HCT116 (cell line): ENCODE data around the gene BCL11B. TPM values are rescaled to one million over a fixed set of nuclear protein-coding genes. Genes with fewer than 3 reads are reported as not detected.

Experiments
- ATAC-seq: fragments of 200-7000 bp; cut with Tn5 transposase; 2 replicates; pipeline ENCODE4 v1.9.1; 2020; ENCODE audit warnings: mild to moderate bottlenecking, moderate library complexity
- BruUV-seq: library from RNA; stranded (reverse); fragments of 400-500 nt; replicated peaks from 2 replicates; lab custom pipeline; 2021; lab: Mats Ljungman, UMichigan
- CTCF ChIA-PET: fragments of 300-600 bp; sonication (Branson Sonifier 250); formaldehyde crosslinking; loops from one replicate; lab custom pipeline; 2021; ENCODE audit warnings: antibody characterized with exemption; lab: Charles Lee
- POLR2A ChIA-PET: fragments of 300-600, 350-600 bp; sonication (Branson Sonifier 250); formaldehyde crosslinking; loops from one replicate; lab custom pipeline; 2021; ENCODE audit warnings: antibody characterized with exemption; lab: Charles Lee
- RAD21 ChIA-PET, 2 experiments: fragments of 300-600 bp; sonication (Branson Sonifier 250); formaldehyde crosslinking; loops; one replicate each; lab custom pipeline; 2023; ENCODE audit warnings: low total read pairs in 2 of 2; ENCODE audit not compliant: uncharacterized antibody in 2 of 2, unreplicated experiment in 2 of 2, low non-redundant PET in 1 of 2; lab: Charles Lee
- DNase-seq: peaks from one replicate; pipeline ENCODE4 v3.0.0-alpha.2; 2010; ENCODE audit warnings: low read depth, low spot score
- H2AFZ ChIP-seq: fragments of 200-600 bp; shearing (Covaris generic), sonication (generic); 2 replicates; pipeline ENCODE4 v1.6.1; 2017; ENCODE audit warnings: low read depth, mixed run types, mixed read lengths, antibody characterized with exemption, low read length; ENCODE audit not compliant: poor library complexity, severe bottlenecking
- H3K27ac ChIP-seq: 2 replicates; pipeline ENCODE4 v1.5.1; 2012; ENCODE audit warnings: low read depth, low read length
- H3K27me3 ChIP-seq: fragments of 200-600 bp; sonication (generic); 2 replicates; pipeline ENCODE4 v1.6.1; 2016; ENCODE audit warnings: mixed run types, low read length, mixed read lengths; ENCODE audit not compliant: insufficient read depth
- H3K36me3 ChIP-seq, 2 experiments: fragments of 200-500 bp in 1 of 2; fragments of 200-600 bp in 1 of 2; sonication (Bioruptor generic) in 1 of 2; sonication (generic) in 1 of 2; 2 replicates each; pipeline versions ENCODE4 v1.5.1 to v1.6.1; 2014 to 2016; ENCODE audit warnings: low read length in 2 of 2, inconsistent platforms in 1 of 2, mixed read lengths in 1 of 2, mixed run types in 1 of 2; ENCODE audit not compliant: insufficient read depth in 2 of 2, control insufficient read depth in 1 of 2
- H3K4me1 ChIP-seq, 2 experiments: fragments of 200-600 bp in 1 of 2; sonication (generic) in 1 of 2; 2 replicates each; pipeline versions ENCODE4 v1.5.1 to v1.6.1; 2012 to 2017; ENCODE audit warnings: low read length in 2 of 2, inconsistent platforms in 1 of 2, mild to moderate bottlenecking in 1 of 2, mixed read lengths in 1 of 2, mixed run types in 1 of 2, moderate library complexity in 1 of 2; ENCODE audit not compliant: insufficient read depth in 2 of 2, control insufficient read depth in 1 of 2
- H3K4me2 ChIP-seq: fragments of 200-600 bp; sonication (generic); 2 replicates; pipeline ENCODE4 v1.6.1; 2017; ENCODE audit warnings: mixed run types, low read length, mixed read lengths
- H3K4me3 ChIP-seq, 2 experiments: fragments of 200-600 bp in 1 of 2; sonication (generic) in 1 of 2; replicated peaks in 1 of 2; 2 replicates each; pipeline ENCODE4 v1.5.1; 2011 to 2016; ENCODE audit warnings: low read length in 2 of 2, control low read depth in 1 of 2, low read depth in 1 of 2, mild to moderate bottlenecking in 1 of 2, mixed read lengths in 1 of 2, mixed run types in 1 of 2
- H3K79me2 ChIP-seq: fragments of 200-600 bp; sonication (generic); 2 replicates; pipeline ENCODE4 v1.6.1; 2017; ENCODE audit warnings: mild to moderate bottlenecking, mixed run types, low read length, moderate library complexity, mixed read lengths; ENCODE audit not compliant: insufficient read depth
- H3K9ac ChIP-seq: fragments of 200-600 bp; sonication (generic); 2 replicates; pipeline ENCODE4 v1.6.1; 2016; ENCODE audit warnings: low read length, mixed read lengths
- H3K9me2 ChIP-seq: fragments of 200-600 bp; sonication (generic), shearing (Covaris generic); 2 replicates; pipeline ENCODE4 v1.6.1; 2017; ENCODE audit warnings: mixed run types, mild to moderate bottlenecking, moderate library complexity; ENCODE audit not compliant: insufficient read depth
- H3K9me3 ChIP-seq, 2 experiments: fragments of 200-500 bp in 1 of 2; fragments of 200-600 bp in 1 of 2; sonication (Bioruptor generic) in 1 of 2; sonication (generic) in 1 of 2; 2 replicates each; pipeline ENCODE4 v1.6.1; 2014 to 2017; ENCODE audit warnings: low read length in 2 of 2, mixed read lengths in 2 of 2, inconsistent platforms in 1 of 2, low read depth in 1 of 2, mild to moderate bottlenecking in 1 of 2, mixed run types in 1 of 2, moderate library complexity in 1 of 2; ENCODE audit not compliant: control insufficient read depth in 1 of 2, insufficient read depth in 1 of 2
- H4K20me1 ChIP-seq: fragments of 200-600 bp; sonication (generic), shearing (Covaris generic); 2 replicates; pipeline ENCODE4 v1.6.1; 2017; ENCODE audit warnings: mixed run types, mild to moderate bottlenecking, moderate library complexity; ENCODE audit not compliant: insufficient read depth
- CBX3 ChIP-seq: IDR thresholded peaks from 2 replicates; pipeline ENCODE4 v1.6.1; 2012; ENCODE audit warnings: low read depth
- CEBPB ChIP-seq: IDR thresholded peaks from 2 replicates; pipeline ENCODE4 v1.6.1; 2012; ENCODE audit warnings: low read depth
- EGR1 ChIP-seq: IDR thresholded peaks from 2 replicates; pipeline ENCODE4 v1.6.1; 2012; ENCODE audit warnings: low read depth
- EZH2 ChIP-seq: fragments of 200-600 bp; sonication (generic); IDR thresholded peaks from 2 replicates; pipeline ENCODE4 v1.6.1; 2017; ENCODE audit warnings: antibody characterized with exemption, mixed run types
- EZH2phosphoT487 ChIP-seq: fragments of 200-600 bp; IDR thresholded peaks from 2 replicates; pipeline ENCODE4 v1.6.1; 2018; ENCODE audit warnings: antibody characterized with exemption, borderline replicate concordance
- FOSL1 ChIP-seq: IDR thresholded peaks from 2 replicates; pipeline ENCODE4 v1.6.1; 2012; ENCODE audit warnings: low read depth
- JUND ChIP-seq: IDR thresholded peaks from 2 replicates; pipeline ENCODE4 v1.6.1; 2012
- POLR2A ChIP-seq: IDR thresholded peaks from 2 replicates; pipeline ENCODE4 v1.7.0; 2011; ENCODE audit warnings: borderline replicate concordance; ENCODE audit not compliant: insufficient read depth, insufficient read length; ENCODE audit errors: extremely low read depth
- POLR2AphosphoS5 ChIP-seq: IDR thresholded peaks from 2 replicates; pipeline ENCODE4 v1.6.1; 2011; ENCODE audit warnings: mild to moderate bottlenecking, low read depth, low read length, moderate library complexity
- RAD21 ChIP-seq: IDR thresholded peaks from 2 replicates; pipeline ENCODE4 v1.6.1; 2012; ENCODE audit warnings: low read depth, mild to moderate bottlenecking
- SIN3A ChIP-seq: IDR thresholded peaks from 2 replicates; pipeline ENCODE4 v1.6.1; 2012; ENCODE audit warnings: low read depth
- SP1 ChIP-seq: IDR thresholded peaks from 2 replicates; pipeline ENCODE4 v1.6.1; 2012; ENCODE audit warnings: low read depth
- SRF ChIP-seq: IDR thresholded peaks from 2 replicates; pipeline ENCODE4 v1.6.1; 2012; ENCODE audit warnings: low read depth
- TCF7L2 ChIP-seq: IDR thresholded peaks from 2 replicates; pipeline ENCODE4 v1.7.0; 2011; ENCODE audit warnings: borderline replicate concordance, inconsistent platforms; ENCODE audit not compliant: insufficient read depth, insufficient read length; ENCODE audit errors: extremely low read depth
- YY1 ChIP-seq: IDR thresholded peaks from 2 replicates; pipeline ENCODE4 v1.6.1; 2011; ENCODE audit warnings: low read length, low read depth, moderate library complexity, mild to moderate bottlenecking; ENCODE audit not compliant: insufficient replicate concordance; ENCODE audit errors: extremely low read depth
- ZNF274 ChIP-seq: fragments of 200-500 bp; sonication (Bioruptor generic); IDR thresholded peaks from 2 replicates; pipeline ENCODE4 v1.6.1; 2014; ENCODE audit warnings: mild to moderate bottlenecking, low read depth, low read length, inconsistent platforms
- intact Hi-C: fragments of 100-400 bp; cut with micrococcal nuclease; formaldehyde crosslinking; loops from 2 replicates; pipeline ENCODE4 v1.10.0; 2022
- total RNA-seq: library from RNA; stranded (reverse); gene quantifications from one replicate; pipeline ENCODE4 v1.2.1, GENCODE V29; 2021; ENCODE audit not compliant: unreplicated experiment
- TF ChIP-seq, protein P1 (sequence below): IDR thresholded peaks from 2 replicates; pipeline ENCODE4 v1.6.1; 2012; ENCODE audit warnings: low read depth
- TF ChIP-seq, protein P2 (sequence below): IDR thresholded peaks from 2 replicates; pipeline ENCODE4 v1.6.1; 2011; ENCODE audit warnings: mild to moderate bottlenecking, low read length, moderate library complexity; ENCODE audit not compliant: insufficient replicate concordance; ENCODE audit errors: extremely low read depth
- TF ChIP-seq, protein P3 (sequence below), 3 experiments: fragments of 200-600 bp in 1 of 3; sonication (generic) in 1 of 3; IDR thresholded peaks in 2 of 3; conservative IDR thresholded peaks in 1 of 3; 2 replicates each; pipeline ENCODE4 v1.5.1; 2012 to 2017; ENCODE audit warnings: low read depth in 2 of 3, low read length in 2 of 3, antibody characterized with exemption in 1 of 3, borderline replicate concordance in 1 of 3, control low read depth in 1 of 3, mild to moderate bottlenecking in 1 of 3, mixed read lengths in 1 of 3, mixed run types in 1 of 3, moderate library complexity in 1 of 3; ENCODE audit not compliant: insufficient read depth in 1 of 3
- TF ChIP-seq, protein P4 (sequence below): IDR thresholded peaks from 2 replicates; pipeline ENCODE4 v1.6.1; 2012

Gene BCL11B
- total RNA-seq, 1 experiment from 2014 or later, result 1.1 TPM

DNA sequence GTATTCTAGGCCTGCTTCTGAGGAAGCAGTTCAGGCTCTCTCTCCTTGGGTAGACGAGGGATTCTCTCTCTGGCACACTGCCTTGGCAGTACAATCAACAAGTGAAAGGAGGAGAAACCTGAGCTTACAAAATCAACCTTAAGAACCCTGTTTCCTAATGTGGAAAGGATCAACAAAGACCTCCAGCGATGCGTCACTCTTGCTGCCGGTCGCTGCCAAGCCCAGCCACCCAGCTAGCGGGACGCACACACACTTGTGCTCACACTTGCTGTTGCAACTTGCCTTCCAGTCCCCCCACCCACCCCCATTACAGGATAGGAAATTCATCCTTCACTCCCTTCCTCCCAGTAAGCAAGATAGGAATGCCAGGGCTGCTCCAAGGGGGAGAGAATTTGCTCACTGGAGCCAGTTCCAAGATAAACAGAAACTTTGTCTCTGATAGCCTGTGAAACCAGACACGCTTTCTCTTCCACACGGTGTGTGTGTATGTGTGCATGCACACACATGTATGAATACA, 144.3 kb downstream of the BCL11B start:
- Histone ChIP-seq H3K27me3 (peaks cover 4% of the 10 kb centered on the region; the same call in 1 of the 2 replicates), H3K4me3 (no peak overlapping the region), H3K9me3 (no peaks in the 10 kb centered on the region), H3K27ac (no peak overlapping the region), H3K9ac (no peak overlapping the region), H3K36me3 (no peaks in the 10 kb centered on the region), H3K9me2 (no peaks in the 10 kb centered on the region), H2AFZ (no peak overlapping the region), H4K20me1 (no peaks in the 10 kb centered on the region), H3K79me2 (no peaks in the 10 kb centered on the region), H3K4me1 (no peaks in the 10 kb centered on the region), H3K4me2 (no peak overlapping the region)
- CTCF ChIA-PET, result no interaction called here
- POLR2A ChIA-PET, result no interaction called here
- intact Hi-C loops, result no loop called here
- ATAC-seq (no peak), DNase-seq (no peak)
- RAD21 ChIA-PET, result no interaction called here
- no TSS peak for BruUV-seq
- TF ChIP-seq EGR1 (no peak), RAD21 (no peak), EZH2phosphoT487 (no peak), FOSL1 (no peak), POLR2AphosphoS5 (no peak), TCF7L2 (no peak), JUND (no peak), CEBPB (no peak), CBX3 (no peak), ZNF274 (no peak), EZH2 (no peak), SP1 (no peak), POLR2A (no peak), SRF (no peak), SIN3A (no peak), YY1 (no peak)
- TF ChIP-seq, protein P1, sequence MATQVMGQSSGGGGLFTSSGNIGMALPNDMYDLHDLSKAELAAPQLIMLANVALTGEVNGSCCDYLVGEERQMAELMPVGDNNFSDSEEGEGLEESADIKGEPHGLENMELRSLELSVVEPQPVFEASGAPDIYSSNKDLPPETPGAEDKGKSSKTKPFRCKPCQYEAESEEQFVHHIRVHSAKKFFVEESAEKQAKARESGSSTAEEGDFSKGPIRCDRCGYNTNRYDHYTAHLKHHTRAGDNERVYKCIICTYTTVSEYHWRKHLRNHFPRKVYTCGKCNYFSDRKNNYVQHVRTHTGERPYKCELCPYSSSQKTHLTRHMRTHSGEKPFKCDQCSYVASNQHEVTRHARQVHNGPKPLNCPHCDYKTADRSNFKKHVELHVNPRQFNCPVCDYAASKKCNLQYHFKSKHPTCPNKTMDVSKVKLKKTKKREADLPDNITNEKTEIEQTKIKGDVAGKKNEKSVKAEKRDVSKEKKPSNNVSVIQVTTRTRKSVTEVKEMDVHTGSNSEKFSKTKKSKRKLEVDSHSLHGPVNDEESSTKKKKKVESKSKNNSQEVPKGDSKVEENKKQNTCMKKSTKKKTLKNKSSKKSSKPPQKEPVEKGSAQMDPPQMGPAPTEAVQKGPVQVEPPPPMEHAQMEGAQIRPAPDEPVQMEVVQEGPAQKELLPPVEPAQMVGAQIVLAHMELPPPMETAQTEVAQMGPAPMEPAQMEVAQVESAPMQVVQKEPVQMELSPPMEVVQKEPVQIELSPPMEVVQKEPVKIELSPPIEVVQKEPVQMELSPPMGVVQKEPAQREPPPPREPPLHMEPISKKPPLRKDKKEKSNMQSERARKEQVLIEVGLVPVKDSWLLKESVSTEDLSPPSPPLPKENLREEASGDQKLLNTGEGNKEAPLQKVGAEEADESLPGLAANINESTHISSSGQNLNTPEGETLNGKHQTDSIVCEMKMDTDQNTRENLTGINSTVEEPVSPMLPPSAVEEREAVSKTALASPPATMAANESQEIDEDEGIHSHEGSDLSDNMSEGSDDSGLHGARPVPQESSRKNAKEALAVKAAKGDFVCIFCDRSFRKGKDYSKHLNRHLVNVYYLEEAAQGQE, result no peak
- TF ChIP-seq, protein P2, sequence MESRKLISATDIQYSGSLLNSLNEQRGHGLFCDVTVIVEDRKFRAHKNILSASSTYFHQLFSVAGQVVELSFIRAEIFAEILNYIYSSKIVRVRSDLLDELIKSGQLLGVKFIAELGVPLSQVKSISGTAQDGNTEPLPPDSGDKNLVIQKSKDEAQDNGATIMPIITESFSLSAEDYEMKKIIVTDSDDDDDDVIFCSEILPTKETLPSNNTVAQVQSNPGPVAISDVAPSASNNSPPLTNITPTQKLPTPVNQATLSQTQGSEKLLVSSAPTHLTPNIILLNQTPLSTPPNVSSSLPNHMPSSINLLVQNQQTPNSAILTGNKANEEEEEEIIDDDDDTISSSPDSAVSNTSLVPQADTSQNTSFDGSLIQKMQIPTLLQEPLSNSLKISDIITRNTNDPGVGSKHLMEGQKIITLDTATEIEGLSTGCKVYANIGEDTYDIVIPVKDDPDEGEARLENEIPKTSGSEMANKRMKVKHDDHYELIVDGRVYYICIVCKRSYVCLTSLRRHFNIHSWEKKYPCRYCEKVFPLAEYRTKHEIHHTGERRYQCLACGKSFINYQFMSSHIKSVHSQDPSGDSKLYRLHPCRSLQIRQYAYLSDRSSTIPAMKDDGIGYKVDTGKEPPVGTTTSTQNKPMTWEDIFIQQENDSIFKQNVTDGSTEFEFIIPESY, result no peak
- TF ChIP-seq, protein P3, sequence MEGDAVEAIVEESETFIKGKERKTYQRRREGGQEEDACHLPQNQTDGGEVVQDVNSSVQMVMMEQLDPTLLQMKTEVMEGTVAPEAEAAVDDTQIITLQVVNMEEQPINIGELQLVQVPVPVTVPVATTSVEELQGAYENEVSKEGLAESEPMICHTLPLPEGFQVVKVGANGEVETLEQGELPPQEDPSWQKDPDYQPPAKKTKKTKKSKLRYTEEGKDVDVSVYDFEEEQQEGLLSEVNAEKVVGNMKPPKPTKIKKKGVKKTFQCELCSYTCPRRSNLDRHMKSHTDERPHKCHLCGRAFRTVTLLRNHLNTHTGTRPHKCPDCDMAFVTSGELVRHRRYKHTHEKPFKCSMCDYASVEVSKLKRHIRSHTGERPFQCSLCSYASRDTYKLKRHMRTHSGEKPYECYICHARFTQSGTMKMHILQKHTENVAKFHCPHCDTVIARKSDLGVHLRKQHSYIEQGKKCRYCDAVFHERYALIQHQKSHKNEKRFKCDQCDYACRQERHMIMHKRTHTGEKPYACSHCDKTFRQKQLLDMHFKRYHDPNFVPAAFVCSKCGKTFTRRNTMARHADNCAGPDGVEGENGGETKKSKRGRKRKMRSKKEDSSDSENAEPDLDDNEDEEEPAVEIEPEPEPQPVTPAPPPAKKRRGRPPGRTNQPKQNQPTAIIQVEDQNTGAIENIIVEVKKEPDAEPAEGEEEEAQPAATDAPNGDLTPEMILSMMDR (IDR thresholded peaks at IDR 0.05 in 2 of 3, conservative IDR thresholded peaks at IDR 0.05 in 1 of 3; ENCODE audit: borderline replicate concordance in 1 of 3, insufficient read depth in 1 of 3, low read depth in 2 of 3, low read length in 2 of 3), result no peak
- TF ChIP-seq, protein P4, sequence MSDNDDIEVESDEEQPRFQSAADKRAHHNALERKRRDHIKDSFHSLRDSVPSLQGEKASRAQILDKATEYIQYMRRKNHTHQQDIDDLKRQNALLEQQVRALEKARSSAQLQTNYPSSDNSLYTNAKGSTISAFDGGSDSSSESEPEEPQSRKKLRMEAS, result no peak
